ENCODE measurements around the gene TMEM209. TPM values are rescaled to one million over a fixed set of nuclear protein-coding genes. Genes with fewer than 3 reads are reported as not detected.
"Not testable (repeated sequence)": the region's sequence is repeated elsewhere in the genome, so short reads cannot be mapped to it uniquely, and the experiment has no call there.

The TMEM209 gene
- polyA plus RNA-seq, 6 donors from 2014 or later = 37.3 to 48.3 (median 44.5) TPM

DNA sequence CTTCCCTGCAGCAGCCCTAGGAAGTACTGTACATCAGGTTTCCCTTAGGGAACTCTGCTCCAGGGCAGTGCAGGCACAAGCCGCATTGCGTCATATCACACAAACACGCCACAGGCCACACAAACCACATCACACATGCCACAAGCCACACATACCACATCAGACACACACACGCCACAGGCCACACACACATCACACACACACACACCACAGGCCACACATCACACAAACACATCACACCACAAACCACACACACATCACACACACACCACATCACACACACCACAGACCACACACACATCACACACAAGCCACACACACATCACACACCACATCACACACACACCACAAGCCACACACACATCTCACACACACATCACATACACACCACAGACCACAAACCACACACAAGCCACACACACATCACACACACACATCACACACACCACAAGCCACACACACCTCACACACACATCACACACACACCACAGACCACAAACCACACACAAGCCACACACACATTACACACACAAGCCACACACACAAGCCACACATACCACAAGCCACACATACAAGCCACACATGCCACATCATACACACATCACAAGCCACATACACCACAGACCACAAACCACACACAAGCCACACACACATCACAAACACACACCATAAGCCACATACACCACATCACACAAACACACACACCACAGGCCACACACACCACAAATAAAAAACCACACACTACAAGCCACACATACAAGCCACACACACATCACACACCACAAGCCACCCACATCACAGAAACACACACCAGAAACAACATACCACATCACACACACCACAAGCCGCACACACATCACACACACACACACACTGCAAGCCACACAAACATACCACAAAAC is 53.4 kb downstream of the TMEM209 start:
- no peak for DNase-seq
- ATAC-seq (ENCODE audit: low read depth in 2 of 2) = no peak
- Mint-ChIP-seq H3K9me3 (peaks cover 0 to 11% (median 5%) of the 10 kb centered on the region in 7 donors), H3K4me3 (no peak overlapping the region), H3K4me1 (peaks cover 16 to 39% (median 29%) of the 10 kb centered on the region in 3 donors), H3K36me3 (no peaks in the 10 kb centered on the region), H3K27ac (no peak overlapping the region), H3K27me3 (no peaks in the 10 kb centered on the region)

DNA sequence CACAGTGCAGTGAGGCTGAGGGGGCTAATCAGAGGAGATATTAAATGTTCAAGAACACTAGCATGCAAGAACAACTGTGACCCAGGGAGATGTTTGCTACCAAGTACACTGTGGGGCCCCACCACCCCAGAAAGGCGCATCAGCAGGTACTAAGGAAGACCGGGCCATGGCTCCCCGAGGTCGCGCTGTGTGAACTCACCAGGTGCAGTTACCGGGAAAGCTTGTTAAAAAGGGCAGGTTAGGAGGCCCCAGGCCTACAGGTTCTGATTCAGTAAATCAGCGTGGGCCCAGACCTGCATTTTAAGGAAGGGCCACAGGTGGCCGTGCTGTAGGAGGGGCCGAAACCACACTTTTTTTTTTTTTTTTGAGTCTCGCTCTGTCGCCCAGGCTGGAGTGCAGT is 54.6 kb downstream of the TMEM209 start:
- Mint-ChIP-seq H3K4me3 (peak overlapping the region; percentile 43 to 82 (median 62)), H3K9me3 (peaks cover 0 to 10% (median 5%) of the 10 kb centered on the region in 7 donors), H3K36me3 (no peaks in the 10 kb centered on the region), H3K4me1 (peaks cover 20 to 51% (median 34%) of the 10 kb centered on the region in 3 donors), H3K27me3 (no peaks in the 10 kb centered on the region), H3K27ac (peak overlapping the region in 4 of 6 donors; percentile 21 to 97 (median 94))
- peak; percentile 69 to 72 for ATAC-seq (ENCODE audit: low read depth in 2 of 2)
- DNase-seq = peak; percentile 64

GRCh38 chr7:130149281-130150139 is 55.7 kb downstream of the TMEM209 start:
- Mint-ChIP-seq H3K4me1 (peaks cover 22 to 55% (median 41%) of the 10 kb centered on the region in 3 donors), H3K9me3 (peaks cover 0 to 9% (median 5%) of the 10 kb centered on the region in 7 donors), H3K27ac (peak overlapping the region in 5 of 6 donors; percentile 78 to 97 (median 88)), H3K4me3 (peak overlapping the region; percentile 58 to 87 (median 71)), H3K36me3 (no peaks in the 10 kb centered on the region), H3K27me3 (no peaks in the 10 kb centered on the region)
- DNase-seq (peak; percentile 71), ATAC-seq (ENCODE audit: low read depth in 2 of 2) (peak; percentile 79)

GRCh38 chr7:130148561-130148960 is 56.6 kb downstream of the TMEM209 start:
- Mint-ChIP-seq H3K9me3 (peaks cover 0 to 9% (median 5%) of the 10 kb centered on the region in 7 donors), H3K27ac (peak overlapping the region in 5 of 6 donors; percentile 4 to 95 (median 61)), H3K36me3 (no peaks in the 10 kb centered on the region), H3K4me1 (peaks cover 22 to 65% (median 46%) of the 10 kb centered on the region in 3 donors), H3K27me3 (no peaks in the 10 kb centered on the region), H3K4me3 (peak overlapping the region in 4 of 8 donors; percentile 2 to 45 (median 32))
- ATAC-seq (ENCODE audit: low read depth in 2 of 2) (no peak), DNase-seq (no peak)

DNA sequence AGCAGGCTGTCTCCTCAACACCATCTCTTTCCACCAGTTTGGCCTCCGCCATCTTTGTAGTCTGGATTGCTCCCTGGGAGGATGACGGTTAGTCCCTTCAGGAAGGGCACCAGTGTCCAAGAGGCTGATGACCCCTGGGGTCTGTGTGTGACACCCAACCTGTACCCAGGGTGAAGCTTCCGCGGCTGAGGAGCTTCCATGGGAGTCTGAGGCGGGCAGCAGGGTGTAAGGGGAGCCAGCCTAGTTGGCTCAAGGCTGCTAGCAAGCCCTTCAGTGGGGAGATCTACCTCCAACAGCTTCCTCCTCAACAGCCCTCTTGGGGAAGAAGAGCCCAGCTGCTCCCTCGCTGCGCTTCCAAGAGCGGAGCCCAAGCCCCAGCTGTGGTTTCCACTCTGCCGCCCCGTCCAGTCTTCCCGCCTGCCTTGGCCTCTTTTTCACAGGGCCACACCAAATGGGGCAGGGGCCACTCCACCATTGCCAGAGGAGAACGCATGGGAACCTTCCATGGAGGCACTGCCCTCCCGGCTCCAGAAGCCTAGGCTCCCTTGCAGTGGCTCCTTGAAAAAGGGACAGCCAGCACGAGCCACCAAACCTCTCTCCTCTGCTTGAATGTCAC is 57.4 kb downstream of the TMEM209 start:
- H3K4me1 Mint-ChIP-seq = peaks cover 28 to 72% (median 52%) of the 10 kb centered on the region in 3 donors
- H3K27ac Mint-ChIP-seq = peak overlapping the region in 2 of 6 donors; percentile 87 to 95
- H3K9me3 Mint-ChIP-seq = peaks cover 0 to 9% (median 5%) of the 10 kb centered on the region in 7 donors
- peak overlapping the region in 1 of 8 donors; percentile 21 for H3K4me3 Mint-ChIP-seq
- DNase-seq (no peak), ATAC-seq (ENCODE audit: low read depth in 2 of 2) (no peak)
- H3K36me3 Mint-ChIP-seq = no peaks in the 10 kb centered on the region
- no peaks in the 10 kb centered on the region for H3K27me3 Mint-ChIP-seq

- Mint-ChIP-seq H3K4me1 (peaks cover 34 to 82% (median 61%) of the 10 kb centered on the region in 3 donors), H3K9me3 (peaks cover 0 to 9% (median 5%) of the 10 kb centered on the region in 7 donors), H3K4me3 (peak overlapping the region in 1 of 8 donors; percentile 65), H3K36me3 (no peaks in the 10 kb centered on the region), H3K27me3 (no peaks in the 10 kb centered on the region), H3K27ac (peak overlapping the region in 3 of 6 donors; percentile 59 to 95 (median 70))
- no peak for ATAC-seq (ENCODE audit: low read depth in 2 of 2)
- DNase-seq = no peak
Measured at GRCh38 chr7:130146693-130147405, 58.4 kb downstream of the TMEM209 start.

- DNase-seq; H3K27me3 Mint-ChIP-seq; H3K9me3 Mint-ChIP-seq; H3K4me3 Mint-ChIP-seq; ATAC-seq (ENCODE audit: low read depth in 2 of 2); H3K36me3 Mint-ChIP-seq: not testable (repeated sequence)
- H3K4me1 Mint-ChIP-seq = peaks cover 39 to 88% (median 68%) of the 10 kb centered on the region in 3 donors
- peak overlapping the region in 5 of 6 donors; percentile 36 to 95 (median 65) for H3K27ac Mint-ChIP-seq
Measured at GRCh38 chr7:130146142-130146541, 59.1 kb downstream of the TMEM209 start.

DNA sequence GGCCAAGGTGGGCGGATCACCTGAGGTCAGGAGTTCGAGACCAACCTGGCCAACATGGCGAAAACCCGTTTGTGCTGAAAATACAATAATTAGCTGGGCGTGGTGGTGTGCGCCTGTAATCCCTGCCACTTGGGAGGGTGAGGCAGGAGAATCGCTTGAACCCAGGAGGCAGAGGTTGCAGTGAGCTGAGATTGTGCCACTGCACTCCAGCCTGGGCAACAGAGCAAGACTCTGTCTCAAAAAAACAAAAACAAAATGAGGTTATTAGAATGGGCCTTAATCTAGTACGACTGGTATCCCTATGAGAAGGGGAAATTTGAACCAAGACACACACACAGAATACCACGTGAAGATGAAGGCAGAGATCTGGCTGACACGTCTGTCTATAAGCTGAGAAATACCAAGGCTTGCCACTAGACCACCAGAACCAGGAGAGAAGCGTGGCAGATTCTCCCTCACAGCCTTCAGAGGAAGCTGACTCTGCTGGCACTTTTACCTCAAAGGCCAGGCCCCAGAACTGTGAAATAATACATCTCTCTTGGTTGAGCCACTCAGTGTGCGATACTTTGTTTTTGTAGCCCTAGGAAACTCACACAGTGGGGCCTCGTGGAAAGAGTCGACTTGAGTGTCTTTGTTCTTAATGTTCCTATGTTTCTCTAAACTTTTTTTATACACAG is 59.6 kb downstream of the TMEM209 start:
- H3K4me1 Mint-ChIP-seq = peaks cover 37 to 86% (median 68%) of the 10 kb centered on the region in 3 donors
- peak overlapping the region in 5 of 6 donors; percentile 36 to 95 (median 76) for H3K27ac Mint-ChIP-seq
- H3K4me3 Mint-ChIP-seq = peak overlapping the region in 2 of 8 donors; percentile 1 to 62
- DNase-seq (no peak), ATAC-seq (ENCODE audit: low read depth in 2 of 2) (no peak)
- H3K27me3 Mint-ChIP-seq = no peaks in the 10 kb centered on the region
- peaks cover 0 to 8% (median 4%) of the 10 kb centered on the region in 7 donors for H3K9me3 Mint-ChIP-seq
- H3K36me3 Mint-ChIP-seq = no peaks in the 10 kb centered on the region

GRCh38 chr7:130144312-130145171 is 60.7 kb downstream of the TMEM209 start:
- H3K4me3 Mint-ChIP-seq = peak overlapping the region in 3 of 8 donors; percentile 12 to 45 (median 44)
- H3K27ac Mint-ChIP-seq = peak overlapping the region; percentile 31 to 95 (median 62)
- no peaks in the 10 kb centered on the region for H3K27me3 Mint-ChIP-seq
- ATAC-seq (ENCODE audit: low read depth in 2 of 2) = no peak
- H3K4me1 Mint-ChIP-seq = peaks cover 29 to 84% (median 61%) of the 10 kb centered on the region in 3 donors
- H3K36me3 Mint-ChIP-seq = no peaks in the 10 kb centered on the region
- peaks cover 0 to 2% (median 0%) of the 10 kb centered on the region in 7 donors for H3K9me3 Mint-ChIP-seq
- DNase-seq = no peak

DNA sequence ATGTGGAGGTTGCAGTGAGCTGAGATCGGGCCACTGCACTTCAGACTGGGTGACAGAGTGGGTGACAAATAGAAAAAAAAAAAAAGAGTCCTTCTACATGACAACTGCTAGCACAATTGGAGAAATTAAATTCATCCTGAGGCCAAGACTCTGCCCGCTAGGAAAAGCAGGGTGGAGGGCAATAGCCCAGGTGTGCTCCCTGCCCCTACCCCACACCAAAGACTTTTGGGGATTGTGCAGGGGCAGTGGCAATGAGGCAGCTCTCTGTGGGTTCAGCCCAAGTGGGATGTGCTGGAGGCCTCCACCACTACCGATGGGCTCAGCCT is 61.3 kb downstream of the TMEM209 start:
- no peak for ATAC-seq (ENCODE audit: low read depth in 2 of 2)
- Mint-ChIP-seq H3K36me3 (no peaks in the 10 kb centered on the region), H3K4me1 (peaks cover 27 to 78% (median 58%) of the 10 kb centered on the region in 3 donors)

DNA sequence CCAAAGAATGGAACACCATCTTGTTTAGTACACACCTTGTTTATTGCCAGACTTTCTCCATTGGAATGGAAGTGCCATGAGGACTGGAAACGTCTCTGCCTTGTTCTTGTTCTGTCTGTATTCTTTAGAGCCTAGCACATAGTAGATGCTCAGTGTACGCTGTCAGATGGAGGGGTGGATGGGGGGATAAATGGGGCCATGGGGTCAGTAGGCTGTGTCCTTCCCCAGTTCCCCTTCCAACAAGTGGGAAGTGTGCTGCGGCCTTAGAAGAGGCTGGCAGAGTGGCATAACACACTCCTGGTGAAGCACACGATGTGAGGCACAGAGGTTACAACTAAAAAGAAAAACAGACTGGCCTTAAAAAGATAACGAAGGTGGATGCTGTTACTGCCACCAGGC is 61.9 kb downstream of the TMEM209 start:
- Mint-ChIP-seq H3K27ac (peak overlapping the region; percentile 9 to 95 (median 88)), H3K4me1 (peaks cover 26 to 72% (median 55%) of the 10 kb centered on the region in 3 donors), H3K27me3 (no peaks in the 10 kb centered on the region), H3K4me3 (peak overlapping the region; percentile 82 to 93 (median 86)), H3K36me3 (no peaks in the 10 kb centered on the region), H3K9me3 (no peaks in the 10 kb centered on the region)
- DNase-seq = no peak
- no peak for ATAC-seq (ENCODE audit: low read depth in 2 of 2)

More for the DNA sequence above, 61.3 kb downstream of the TMEM209 start:
- H3K27ac Mint-ChIP-seq = peak overlapping the region in 4 of 6 donors; percentile 9 to 95 (median 72)
- no peaks in the 10 kb centered on the region for H3K9me3 Mint-ChIP-seq
- DNase-seq = no peak
- H3K27me3 Mint-ChIP-seq = no peaks in the 10 kb centered on the region
- peak overlapping the region in 1 of 8 donors; percentile 90 for H3K4me3 Mint-ChIP-seq
